ENCODE measurements around the gene FAM25G. TPM values are rescaled to one million over a fixed set of nuclear protein-coding genes. Genes with fewer than 3 reads are reported as not detected.
A peak's percentile ranks its signal among the peaks of the same experiment; 100 is the strongest.
"Not testable (repeated sequence)": the region's sequence is repeated elsewhere in the genome, so short reads cannot be mapped to it uniquely, and the experiment has no call there.

Gene FAM25G
- total RNA-seq, 2 donors from 2014 or later = not detected

DNA sequence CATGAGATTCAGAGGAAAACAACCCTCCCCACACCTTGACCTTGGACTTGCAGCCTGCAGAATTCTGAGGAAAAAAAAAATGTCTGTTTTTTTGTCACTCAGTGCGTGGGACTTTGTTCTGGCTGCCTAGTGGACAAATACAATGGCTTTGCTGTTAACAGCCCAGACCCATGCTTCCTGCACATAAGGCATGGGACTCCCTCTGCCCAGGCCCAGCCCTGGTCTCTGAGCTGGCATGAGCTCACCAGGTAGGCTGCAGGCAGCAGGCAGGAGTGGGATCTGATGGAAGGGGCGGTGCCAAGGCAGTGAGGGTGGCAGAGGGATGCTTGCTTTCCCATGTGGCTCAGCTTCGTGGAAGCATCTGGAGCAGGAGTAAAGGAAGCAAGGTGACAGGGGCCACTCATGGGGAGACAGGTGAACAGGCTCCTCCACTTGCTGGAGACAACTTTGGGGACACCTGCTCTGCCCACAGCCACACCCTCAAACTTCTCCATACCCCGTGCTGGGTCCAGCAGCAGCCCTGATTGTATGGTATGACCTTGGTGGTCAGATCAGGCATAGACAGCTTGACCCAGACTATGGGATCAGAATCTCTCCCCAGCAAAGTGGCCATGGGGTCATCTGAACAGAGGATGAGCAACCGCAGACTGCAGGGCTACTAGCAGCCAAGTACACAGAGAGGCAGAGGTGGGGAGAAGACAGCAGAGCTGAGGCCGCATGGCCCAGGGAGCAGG, 34.5 kb downstream of the FAM25G start:
- Mint-ChIP-seq H3K9me3 (no peaks in the 10 kb centered on the region), H3K4me1 (ENCODE audit: low read depth in 2 of 2) (no peaks in the 10 kb centered on the region), H3K4me3 (no peak overlapping the region), H3K27ac (no peak overlapping the region), H3K36me3 (no peaks in the 10 kb centered on the region), H3K27me3 (peaks cover 0 to 9% of the 10 kb centered on the region in 2 donors)
- DNase-seq (ENCODE audit: low spot score) = peak; percentile 25
- no peak for ATAC-seq

DNA sequence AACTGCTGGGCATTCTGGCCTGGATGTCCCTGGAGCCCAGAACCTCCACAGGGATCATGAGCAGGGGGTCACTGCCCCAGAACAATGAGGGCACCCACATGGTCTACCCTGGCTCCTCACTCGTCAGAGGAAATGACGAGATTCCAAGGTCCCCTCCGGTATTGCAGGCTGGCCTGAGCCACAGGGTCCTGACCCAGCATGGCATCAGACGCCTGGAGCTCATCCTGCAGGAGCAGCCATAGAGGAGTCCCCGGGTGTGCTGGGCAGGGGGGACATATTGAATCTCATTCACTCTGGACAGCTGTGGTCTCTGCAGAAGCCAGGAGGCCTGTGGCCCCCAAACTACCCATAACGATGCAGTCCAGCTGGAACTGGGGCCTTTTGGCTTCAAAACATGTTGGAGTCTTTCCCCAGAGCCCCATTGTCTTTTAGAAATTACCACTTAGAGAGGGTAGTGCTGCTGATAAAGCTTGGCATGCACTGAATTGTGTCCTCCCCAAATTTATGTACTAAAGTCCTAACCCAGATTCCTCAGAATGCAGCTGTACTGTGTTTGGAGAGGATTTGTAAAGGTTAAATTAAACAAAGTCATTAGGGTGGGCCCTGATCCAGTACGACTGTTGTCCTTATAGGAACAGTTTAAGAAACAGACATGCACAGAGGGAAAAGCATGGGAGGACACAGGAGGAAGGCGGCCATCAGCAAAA, 35.3 kb downstream of the FAM25G start:
- peaks cover 0 to 9% of the 10 kb centered on the region in 2 donors for H3K27me3 Mint-ChIP-seq
- no peaks in the 10 kb centered on the region for H3K36me3 Mint-ChIP-seq
- no peak overlapping the region for H3K4me3 Mint-ChIP-seq
- no peak overlapping the region for H3K27ac Mint-ChIP-seq
- DNase-seq (ENCODE audit: low spot score) = peak; percentile 10
- no peaks in the 10 kb centered on the region for H3K4me1 Mint-ChIP-seq (ENCODE audit: low read depth in 2 of 2)
- ATAC-seq = no peak
- H3K9me3 Mint-ChIP-seq = no peaks in the 10 kb centered on the region

DNA sequence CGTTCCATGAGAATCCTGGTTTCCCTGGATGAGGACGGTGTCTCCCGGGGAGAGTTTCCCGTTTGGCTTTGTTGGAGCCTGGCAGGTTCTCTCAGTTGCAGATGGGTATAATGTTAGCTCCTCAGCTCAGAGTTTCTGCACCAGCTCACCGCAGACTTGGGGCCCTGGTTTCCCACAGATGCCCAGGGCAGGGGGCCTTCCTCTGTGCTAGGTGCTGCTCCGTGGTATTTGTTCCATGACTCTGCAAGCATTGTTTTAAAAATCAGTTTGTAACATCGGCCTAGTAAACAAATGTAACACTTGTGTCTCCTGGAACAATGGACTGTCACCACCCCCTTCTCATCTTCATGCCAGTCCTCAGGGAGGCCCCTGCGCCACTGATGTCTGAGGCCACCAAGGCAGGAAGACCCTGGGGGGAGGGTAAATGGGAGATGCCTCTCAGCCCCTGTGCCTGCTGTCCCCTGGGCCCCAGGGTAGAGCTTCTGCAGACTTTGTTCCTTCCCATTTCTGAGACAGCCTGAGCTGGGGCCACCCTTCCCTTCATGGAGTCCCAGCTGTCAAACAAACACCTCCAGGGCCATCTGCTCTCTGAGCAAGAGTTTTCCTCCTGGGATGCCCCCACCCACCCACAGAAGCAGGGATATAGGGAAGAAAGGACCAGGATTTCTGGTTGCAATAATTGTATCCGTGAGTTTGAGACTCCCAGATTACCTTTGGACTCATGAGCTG, 36.0 kb downstream of the FAM25G start:
- H3K27ac Mint-ChIP-seq; H3K27me3 Mint-ChIP-seq; H3K36me3 Mint-ChIP-seq; ATAC-seq; H3K9me3 Mint-ChIP-seq; H3K4me3 Mint-ChIP-seq; H3K4me1 Mint-ChIP-seq (ENCODE audit: low read depth in 2 of 2): not testable (repeated sequence)
- DNase-seq (ENCODE audit: low spot score) = peak; percentile 46

GRCh38 chr10:47454780-47455058, 36.8 kb downstream of the FAM25G start:
- DNase-seq (ENCODE audit: low spot score) (peak; percentile 25), ATAC-seq (no peak)
- no peak overlapping the region for H3K4me3 Mint-ChIP-seq
- H3K4me1 Mint-ChIP-seq (ENCODE audit: low read depth in 2 of 2) = no peaks in the 10 kb centered on the region
- H3K27ac Mint-ChIP-seq = no peak overlapping the region
- no peaks in the 10 kb centered on the region for H3K36me3 Mint-ChIP-seq
- H3K27me3 Mint-ChIP-seq = peaks cover 0 to 9% of the 10 kb centered on the region in 2 donors
- no peaks in the 10 kb centered on the region for H3K9me3 Mint-ChIP-seq

DNA sequence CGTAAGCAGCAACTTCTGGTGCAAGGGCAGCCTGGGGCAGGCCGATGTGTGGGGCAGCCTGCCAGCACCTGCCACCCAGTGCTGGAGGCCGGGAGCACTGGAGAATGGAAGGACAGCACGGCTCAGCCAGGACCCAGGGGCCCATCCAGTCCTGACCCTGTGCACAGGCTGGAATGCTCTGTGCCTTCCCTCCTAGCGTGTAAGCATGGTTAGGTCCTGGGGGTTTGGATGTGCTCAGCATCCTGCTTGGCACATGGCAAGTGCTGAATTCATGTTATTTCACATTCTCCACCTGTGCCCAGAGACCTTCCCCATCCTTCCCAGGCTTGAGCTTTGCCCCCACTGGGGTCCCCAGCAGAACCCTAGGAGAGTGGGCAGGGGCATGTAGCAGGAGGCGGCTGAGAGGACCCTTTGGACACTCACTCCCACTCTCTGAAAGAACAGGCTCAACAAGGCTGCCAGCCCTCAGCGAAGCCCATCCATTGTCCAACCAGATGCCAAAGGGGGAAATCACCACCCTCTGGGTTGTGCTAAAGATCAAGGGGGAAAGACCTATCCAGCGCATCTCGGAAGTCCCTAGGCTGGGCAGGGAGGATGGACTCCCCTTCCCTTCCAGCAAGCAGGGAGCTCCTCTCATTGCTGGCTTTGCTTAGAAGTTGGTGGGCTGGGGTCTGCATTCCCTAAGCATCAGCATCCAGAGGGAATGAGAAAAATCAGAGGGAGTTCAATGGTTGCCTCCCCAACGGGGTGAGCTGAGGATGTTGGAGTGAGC, 37.3 kb downstream of the FAM25G start:
- Mint-ChIP-seq H3K27me3 (peaks cover 0 to 9% of the 10 kb centered on the region in 2 donors), H3K4me1 (ENCODE audit: low read depth in 2 of 2) (no peaks in the 10 kb centered on the region), H3K36me3 (no peaks in the 10 kb centered on the region), H3K27ac (no peak overlapping the region), H3K9me3 (no peaks in the 10 kb centered on the region), H3K4me3 (no peak overlapping the region)
- DNase-seq (ENCODE audit: low spot score) (peak; percentile 35), ATAC-seq (no peak)

DNA sequence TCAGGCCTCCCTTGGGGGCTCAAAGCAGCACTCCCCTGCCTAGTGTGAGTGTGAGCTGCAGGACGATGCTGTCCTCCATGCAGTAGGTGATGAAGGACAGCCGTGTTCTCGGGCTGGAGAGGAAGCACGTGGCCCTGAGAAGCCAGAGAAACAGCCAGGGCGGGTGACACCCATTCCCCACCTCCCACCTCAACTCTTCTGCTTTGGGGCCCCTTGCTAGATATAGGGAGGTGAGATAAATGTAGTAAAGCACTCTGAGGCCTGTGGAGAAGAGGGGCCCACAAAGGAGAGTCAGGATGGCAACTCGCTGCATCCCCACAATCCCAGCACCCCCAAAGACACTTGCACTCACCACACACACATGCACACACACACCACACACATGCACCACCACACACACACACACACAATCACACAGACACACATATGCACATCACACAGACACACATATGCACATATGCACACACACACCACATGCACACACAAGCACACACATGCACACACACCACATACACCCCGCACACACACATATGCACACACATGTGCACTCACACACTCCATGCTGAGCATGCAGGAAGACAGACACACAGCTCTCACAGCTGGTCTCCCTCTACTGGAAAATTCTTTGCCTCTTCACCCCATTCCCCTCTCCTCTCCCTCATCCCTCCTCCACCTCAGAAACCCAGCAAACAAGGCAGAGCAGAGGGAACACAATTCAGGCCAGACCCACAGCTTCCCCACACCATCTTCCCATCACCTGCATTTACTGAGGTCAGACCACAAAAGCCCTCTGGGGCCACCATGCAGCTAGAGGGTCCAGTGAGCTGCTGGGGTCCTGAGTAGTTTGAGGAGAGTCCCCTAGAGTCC, 38.1 kb downstream of the FAM25G start:
- peaks cover 4 to 6% of the 10 kb centered on the region in 2 donors for H3K27me3 Mint-ChIP-seq
- peaks cover 0 to 7% of the 10 kb centered on the region in 2 donors for H3K4me1 Mint-ChIP-seq (ENCODE audit: low read depth in 2 of 2)
- H3K4me3 Mint-ChIP-seq = no peak overlapping the region
- no peak for ATAC-seq
- no peak overlapping the region for H3K27ac Mint-ChIP-seq
- H3K36me3 Mint-ChIP-seq = no peaks in the 10 kb centered on the region
- peak; percentile 37 for DNase-seq (ENCODE audit: low spot score)
- no peaks in the 10 kb centered on the region for H3K9me3 Mint-ChIP-seq

GRCh38 chr10:47452495-47453140, 38.9 kb downstream of the FAM25G start:
- ATAC-seq = no peak
- no peak overlapping the region for H3K27ac Mint-ChIP-seq
- DNase-seq (ENCODE audit: low spot score) = peak; percentile 46
- no peak overlapping the region for H3K4me3 Mint-ChIP-seq
- peaks cover 4 to 14% of the 10 kb centered on the region in 2 donors for H3K27me3 Mint-ChIP-seq
- peaks cover 4% of the 10 kb centered on the region for H3K9me3 Mint-ChIP-seq
- H3K36me3 Mint-ChIP-seq = no peaks in the 10 kb centered on the region
- peaks cover 0 to 14% of the 10 kb centered on the region in 2 donors for H3K4me1 Mint-ChIP-seq (ENCODE audit: low read depth in 2 of 2)

- Mint-ChIP-seq H3K36me3 (no peaks in the 10 kb centered on the region), H3K27ac (no peak overlapping the region), H3K27me3 (peaks cover 4 to 14% of the 10 kb centered on the region in 2 donors), H3K9me3 (peaks cover 4% of the 10 kb centered on the region), H3K4me3 (no peak overlapping the region), H3K4me1 (ENCODE audit: low read depth in 2 of 2) (peaks cover 0 to 14% of the 10 kb centered on the region in 2 donors)
- DNase-seq (ENCODE audit: low spot score) (peak; percentile 3), ATAC-seq (no peak)
Observed at GRCh38 chr10:47451998-47452494, 39.5 kb downstream of the FAM25G start.

- peaks cover 4 to 14% of the 10 kb centered on the region in 2 donors for H3K27me3 Mint-ChIP-seq
- ATAC-seq (no peak), DNase-seq (ENCODE audit: low spot score) (peak; percentile 59)
- H3K36me3 Mint-ChIP-seq = no peaks in the 10 kb centered on the region
- no peak overlapping the region for H3K4me3 Mint-ChIP-seq
- H3K4me1 Mint-ChIP-seq (ENCODE audit: low read depth in 2 of 2) = peaks cover 0 to 14% of the 10 kb centered on the region in 2 donors
- no peak overlapping the region for H3K27ac Mint-ChIP-seq
- H3K9me3 Mint-ChIP-seq = peaks cover 4% of the 10 kb centered on the region
Observed at GRCh38 chr10:47451273-47451997, 40.1 kb downstream of the FAM25G start.

DNA sequence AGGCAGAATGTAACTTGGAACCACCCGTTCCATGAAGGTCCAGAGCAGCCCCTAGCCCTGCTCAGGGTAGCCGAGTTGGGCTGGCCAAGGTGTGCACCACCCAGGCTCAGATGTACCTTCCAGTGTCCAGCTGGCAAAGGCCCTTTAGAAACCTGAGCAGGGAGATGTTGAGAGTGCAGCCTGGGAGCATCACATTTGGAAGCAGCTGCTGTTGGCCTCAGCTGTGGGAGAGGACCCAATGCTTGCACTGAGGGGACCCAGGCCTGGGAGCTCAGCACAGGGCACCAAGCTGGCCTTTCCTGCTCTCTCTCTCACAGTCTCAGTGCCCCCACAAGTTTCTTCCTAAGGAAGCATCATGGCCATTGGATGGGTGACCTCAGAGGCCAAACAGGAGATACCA, 41.1 kb downstream of the FAM25G start:
- ATAC-seq (no peak), DNase-seq (ENCODE audit: low spot score) (peak; percentile 32)
- H3K27ac Mint-ChIP-seq = no peak overlapping the region
- H3K9me3 Mint-ChIP-seq = peaks cover 7% of the 10 kb centered on the region
- peaks cover 4 to 14% of the 10 kb centered on the region in 2 donors for H3K27me3 Mint-ChIP-seq
- H3K4me3 Mint-ChIP-seq = no peak overlapping the region
- H3K4me1 Mint-ChIP-seq (ENCODE audit: low read depth in 2 of 2) = peaks cover 0 to 14% of the 10 kb centered on the region in 2 donors
- peaks cover 7% of the 10 kb centered on the region for H3K36me3 Mint-ChIP-seq

DNA sequence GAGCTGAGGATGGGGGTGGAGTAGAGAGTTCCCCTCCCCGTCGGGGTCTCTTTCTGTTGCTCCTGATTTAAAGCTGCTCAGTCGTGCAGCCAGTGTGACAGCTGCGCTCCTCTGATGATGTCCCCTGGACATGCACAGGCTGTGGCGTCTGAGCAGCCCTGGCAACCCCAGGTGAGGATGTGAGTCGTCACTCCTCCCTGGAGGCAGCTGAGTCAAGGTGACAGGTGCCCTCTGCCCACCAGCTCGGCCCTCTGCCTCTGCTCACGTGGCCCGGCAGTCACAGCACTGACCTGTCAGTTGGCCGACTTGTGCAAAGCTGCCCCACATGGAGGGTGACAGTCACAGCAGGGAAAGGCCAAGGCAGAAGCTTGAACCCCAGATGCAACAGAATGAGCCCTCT, 41.5 kb downstream of the FAM25G start:
- Mint-ChIP-seq H3K36me3 (peaks cover 11% of the 10 kb centered on the region), H3K4me1 (ENCODE audit: low read depth in 2 of 2) (peaks cover 0 to 14% of the 10 kb centered on the region in 2 donors), H3K27ac (no peak overlapping the region), H3K27me3 (peaks cover 4 to 14% of the 10 kb centered on the region in 2 donors), H3K9me3 (peaks cover 12% of the 10 kb centered on the region), H3K4me3 (no peak overlapping the region)
- DNase-seq (ENCODE audit: low spot score) (no peak), ATAC-seq (no peak)

Data from natural killer cell treated with Interleukin-12 subunit alpha and Interleukin-12 subunit beta and Interleukin-15 and Interleukin-18, amount 100 ng/mL, for 72 hours (primary cell).